Esophagus muscularis mucosa (tissue), 4 donors: Measurements from ENCODE around the gene PADI4.

Experiments
- EP300 ChIP-seq: sonication (generic); formaldehyde crosslinking; IDR thresholded peaks from one replicate; pipeline ENCODE4 v1.6.1; 2017; ENCODE audit warnings: antibody characterized with exemption
- POLR2A ChIP-seq: fragments of 450-650 bp; IDR thresholded peaks from one replicate; pipeline ENCODE4 v1.6.1; 2017; ENCODE audit warnings: antibody characterized with exemption, moderate library complexity, mild to moderate bottlenecking, low read depth
- POLR2AphosphoS5 ChIP-seq, 2 donors: sonication (generic); formaldehyde crosslinking; IDR thresholded peaks; one replicate each; pipeline ENCODE4 v1.6.1; 2017; ENCODE audit warnings: antibody characterized with exemption in 2 of 2
- TF ChIP-seq, protein P1 (sequence below), 3 experiments: fragments of 200-600 bp in 2 of 3; fragments of 450-650 bp in 1 of 3; sonication (generic) in 2 of 3; IDR thresholded peaks; one replicate each; pipeline ENCODE4 v1.5.1; 2017 to 2019; ENCODE audit warnings: antibody characterized with exemption in 3 of 3, mild to moderate bottlenecking in 2 of 3, moderate library complexity in 1 of 3

DNA sequence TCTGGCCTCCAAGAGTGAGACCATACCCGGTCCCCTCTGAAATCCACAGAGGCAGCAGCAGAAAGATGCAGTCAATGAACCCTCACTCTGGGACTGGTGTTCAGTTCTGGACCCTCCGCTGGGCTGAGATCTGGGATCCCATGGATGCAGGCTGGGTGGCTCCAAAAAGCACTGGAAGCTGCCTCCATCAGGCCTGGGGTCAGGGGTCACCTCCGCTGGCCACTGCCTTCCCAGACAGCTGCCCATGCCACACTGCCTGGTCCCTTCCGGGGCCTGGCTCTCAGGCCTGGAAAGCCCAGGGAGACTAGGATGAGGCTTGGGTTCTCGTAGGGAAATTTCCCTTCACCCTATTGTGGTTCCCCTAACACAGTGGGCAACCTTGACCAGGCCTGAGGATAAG, 21.4 kb upstream of the PADI4 start:
- TF ChIP-seq POLR2AphosphoS5 (IDR thresholded peaks at IDR 0.05) (no peak), EP300 (no peak), POLR2A (no peak)
- TF ChIP-seq, protein P1, sequence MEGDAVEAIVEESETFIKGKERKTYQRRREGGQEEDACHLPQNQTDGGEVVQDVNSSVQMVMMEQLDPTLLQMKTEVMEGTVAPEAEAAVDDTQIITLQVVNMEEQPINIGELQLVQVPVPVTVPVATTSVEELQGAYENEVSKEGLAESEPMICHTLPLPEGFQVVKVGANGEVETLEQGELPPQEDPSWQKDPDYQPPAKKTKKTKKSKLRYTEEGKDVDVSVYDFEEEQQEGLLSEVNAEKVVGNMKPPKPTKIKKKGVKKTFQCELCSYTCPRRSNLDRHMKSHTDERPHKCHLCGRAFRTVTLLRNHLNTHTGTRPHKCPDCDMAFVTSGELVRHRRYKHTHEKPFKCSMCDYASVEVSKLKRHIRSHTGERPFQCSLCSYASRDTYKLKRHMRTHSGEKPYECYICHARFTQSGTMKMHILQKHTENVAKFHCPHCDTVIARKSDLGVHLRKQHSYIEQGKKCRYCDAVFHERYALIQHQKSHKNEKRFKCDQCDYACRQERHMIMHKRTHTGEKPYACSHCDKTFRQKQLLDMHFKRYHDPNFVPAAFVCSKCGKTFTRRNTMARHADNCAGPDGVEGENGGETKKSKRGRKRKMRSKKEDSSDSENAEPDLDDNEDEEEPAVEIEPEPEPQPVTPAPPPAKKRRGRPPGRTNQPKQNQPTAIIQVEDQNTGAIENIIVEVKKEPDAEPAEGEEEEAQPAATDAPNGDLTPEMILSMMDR (IDR thresholded peaks at IDR 0.05): no peak
